Right renal cortex interstitium (tissue), 3 donors: Measurements from ENCODE around the gene ENTPD8. TPM values are rescaled to one million over a fixed set of nuclear protein-coding genes. Genes with fewer than 3 reads are reported as not detected.
"Not testable (repeated sequence)": the region's sequence is repeated elsewhere in the genome, so short reads cannot be mapped to it uniquely, and the experiment has no call there.

ENCODE experiments used
- DNase-seq, 3 donors: peaks; one replicate each; pipeline ENCODE4 v3.0.0-alpha.2; 2013; ENCODE audit warnings: low read depth in 3 of 3, low spot score in 2 of 3
- polyA plus RNA-seq, 3 donors: library from polyadenylated mRNA; unstranded; fragments of 120-200 nt; gene quantifications; one replicate each; pipeline ENCODE4 v1.2.1, GENCODE V29; 2013; ENCODE audit not compliant: insufficient read length in 3 of 3

Gene ENTPD8
- polyA plus RNA-seq, 3 donors = 0.19 to 0.34 (median 0.25) TPM

DNA sequence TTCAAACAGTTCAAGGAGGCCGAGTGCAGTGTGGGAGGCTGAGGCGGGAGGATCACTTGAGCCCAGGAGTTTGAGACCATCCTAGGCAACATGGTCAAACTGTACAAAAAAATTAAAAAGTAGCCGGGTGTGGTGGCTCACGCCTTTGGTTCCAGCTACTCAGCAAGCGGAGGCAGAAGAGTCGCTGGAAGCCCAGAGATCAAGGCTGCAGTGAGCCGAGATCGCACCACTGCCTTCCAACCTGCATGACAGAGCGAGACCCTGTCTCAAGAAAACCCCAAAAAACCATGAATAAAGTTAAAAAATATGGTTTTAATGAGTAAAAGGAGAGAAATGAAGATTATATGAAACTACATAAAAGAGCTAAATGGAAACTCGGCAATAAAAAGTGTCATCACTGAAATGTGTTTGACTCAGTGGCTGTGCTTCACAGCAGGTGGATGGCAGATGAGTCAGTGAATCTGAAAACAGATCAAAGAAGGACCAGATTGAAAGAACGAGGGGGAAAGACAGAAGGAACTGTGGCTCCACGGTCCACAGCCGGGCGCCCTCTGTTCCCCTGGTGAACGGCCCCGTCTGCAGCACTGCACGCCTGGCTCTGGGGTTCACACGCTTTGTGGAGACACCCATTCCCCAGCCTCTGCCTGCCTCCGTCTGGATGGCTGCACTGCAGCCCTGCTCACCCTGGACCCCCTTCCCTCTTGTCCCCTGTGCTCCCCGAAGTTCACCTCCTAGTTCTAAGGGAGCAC lies 43.3 kb downstream of the ENTPD8 start:
- no peak for DNase-seq

DNA sequence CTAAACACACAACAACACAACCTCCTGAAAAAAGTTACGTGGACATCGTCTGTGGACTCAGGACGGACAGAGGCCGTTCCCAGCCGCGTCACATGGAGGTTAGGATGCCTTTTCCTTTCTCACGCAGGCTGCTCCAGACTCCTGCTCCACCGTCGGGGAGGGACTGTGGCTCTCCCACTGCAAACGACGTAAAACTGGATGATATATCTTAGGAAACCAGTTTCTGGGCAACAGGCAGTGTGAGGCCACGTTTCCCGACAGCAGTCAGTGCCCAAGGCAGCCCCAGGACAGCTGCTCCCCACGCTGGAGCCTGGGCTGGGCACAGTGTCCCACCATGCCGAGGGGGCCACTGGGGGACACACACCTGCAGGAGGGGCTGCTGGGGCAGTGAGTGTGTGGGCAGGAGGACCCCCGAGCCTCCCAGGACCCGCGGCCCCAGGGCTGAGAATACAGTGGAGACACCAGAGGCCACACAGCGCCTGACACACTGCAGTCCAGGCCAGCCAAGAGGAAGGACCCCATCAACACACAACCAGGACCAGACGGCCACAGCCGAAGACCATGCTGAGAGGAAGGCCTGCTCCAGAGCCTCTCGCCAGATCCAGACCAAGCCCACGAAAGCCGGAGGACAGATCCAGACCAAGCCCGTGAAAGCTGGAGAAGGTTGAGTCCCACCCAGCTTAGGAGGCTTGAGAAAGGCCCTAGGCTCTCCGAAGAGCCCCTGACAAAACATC lies 44.4 kb downstream of the ENTPD8 start:
- DNase-seq = no peak

DNA sequence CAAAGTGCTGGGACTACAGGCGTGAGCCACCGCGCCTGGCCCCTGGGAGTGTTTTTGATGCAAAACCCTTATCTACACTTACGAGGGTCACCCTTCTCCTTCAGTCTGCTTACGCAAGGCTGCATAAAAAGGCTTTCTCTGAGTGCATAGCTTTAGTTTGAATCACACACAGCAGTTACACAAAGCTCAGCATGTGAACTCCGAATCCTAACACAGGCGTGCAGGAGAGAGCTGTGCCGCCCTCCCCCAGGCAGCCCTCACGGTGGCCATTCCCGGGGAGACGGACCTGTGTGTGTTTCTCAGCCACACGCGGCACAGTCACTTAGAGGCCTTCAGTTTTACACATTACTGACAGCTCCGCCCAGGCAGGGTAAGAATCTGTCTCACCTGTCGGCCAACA lies 44.9 kb downstream of the ENTPD8 start:
- no peak for DNase-seq

DNA sequence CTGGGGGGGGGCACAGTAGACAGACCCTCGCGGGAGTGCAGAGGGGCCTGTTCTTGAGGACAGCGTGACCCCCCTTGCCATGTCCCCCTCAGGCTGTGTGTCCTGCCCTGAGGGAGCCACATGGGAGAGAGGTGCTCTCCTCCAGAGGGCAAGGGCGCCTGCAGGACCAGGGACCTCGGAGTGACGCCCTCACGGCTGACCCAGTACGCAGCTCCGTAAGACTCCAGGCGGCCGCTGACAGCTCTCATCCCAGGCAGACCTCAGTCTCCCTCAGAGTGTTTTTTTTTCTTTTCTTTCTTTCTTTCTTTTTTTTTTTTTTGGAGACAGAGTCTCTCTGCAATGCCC lies 45.5 kb downstream of the ENTPD8 start:
- DNase-seq = no peak

DNA sequence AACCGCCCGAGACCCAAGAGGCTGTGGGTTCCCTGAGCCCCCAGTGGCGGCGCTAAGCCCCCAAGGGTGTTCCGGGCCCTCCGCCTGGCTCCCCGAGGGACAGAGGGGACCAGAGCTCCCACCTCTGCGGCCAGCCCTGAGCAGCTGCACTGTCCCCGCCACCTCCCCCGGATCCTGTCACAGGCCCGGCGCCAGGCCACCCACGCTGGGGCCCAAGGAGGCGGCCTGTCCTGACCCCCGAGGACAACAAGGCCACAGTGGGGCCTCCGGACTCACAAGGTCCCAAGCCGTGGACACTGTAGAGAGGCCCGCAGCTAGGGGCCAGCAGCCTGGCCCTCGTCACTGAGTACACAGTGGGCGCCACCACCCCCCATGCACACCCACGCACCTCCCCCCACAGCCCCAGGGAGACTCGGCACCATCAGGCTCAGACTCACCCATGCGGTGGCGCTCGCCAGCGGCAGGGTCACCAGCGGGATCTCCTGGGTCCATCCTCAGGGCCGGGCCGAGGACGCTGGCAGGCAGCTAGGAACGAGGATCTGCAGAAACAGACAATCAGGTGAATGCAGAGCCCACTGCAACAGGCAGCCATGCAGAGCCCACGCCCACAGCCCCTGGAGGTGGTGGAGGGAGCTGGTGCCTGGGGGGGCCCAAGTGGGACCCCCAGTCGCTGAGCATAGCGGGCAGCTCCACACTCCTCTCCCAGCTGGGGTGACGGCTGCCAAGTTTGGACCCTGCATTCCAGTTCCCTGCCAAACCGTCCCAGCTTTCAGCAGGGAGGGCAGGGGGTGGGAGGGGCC lies 46.1 kb downstream of the ENTPD8 start:
- no peak for DNase-seq

DNA sequence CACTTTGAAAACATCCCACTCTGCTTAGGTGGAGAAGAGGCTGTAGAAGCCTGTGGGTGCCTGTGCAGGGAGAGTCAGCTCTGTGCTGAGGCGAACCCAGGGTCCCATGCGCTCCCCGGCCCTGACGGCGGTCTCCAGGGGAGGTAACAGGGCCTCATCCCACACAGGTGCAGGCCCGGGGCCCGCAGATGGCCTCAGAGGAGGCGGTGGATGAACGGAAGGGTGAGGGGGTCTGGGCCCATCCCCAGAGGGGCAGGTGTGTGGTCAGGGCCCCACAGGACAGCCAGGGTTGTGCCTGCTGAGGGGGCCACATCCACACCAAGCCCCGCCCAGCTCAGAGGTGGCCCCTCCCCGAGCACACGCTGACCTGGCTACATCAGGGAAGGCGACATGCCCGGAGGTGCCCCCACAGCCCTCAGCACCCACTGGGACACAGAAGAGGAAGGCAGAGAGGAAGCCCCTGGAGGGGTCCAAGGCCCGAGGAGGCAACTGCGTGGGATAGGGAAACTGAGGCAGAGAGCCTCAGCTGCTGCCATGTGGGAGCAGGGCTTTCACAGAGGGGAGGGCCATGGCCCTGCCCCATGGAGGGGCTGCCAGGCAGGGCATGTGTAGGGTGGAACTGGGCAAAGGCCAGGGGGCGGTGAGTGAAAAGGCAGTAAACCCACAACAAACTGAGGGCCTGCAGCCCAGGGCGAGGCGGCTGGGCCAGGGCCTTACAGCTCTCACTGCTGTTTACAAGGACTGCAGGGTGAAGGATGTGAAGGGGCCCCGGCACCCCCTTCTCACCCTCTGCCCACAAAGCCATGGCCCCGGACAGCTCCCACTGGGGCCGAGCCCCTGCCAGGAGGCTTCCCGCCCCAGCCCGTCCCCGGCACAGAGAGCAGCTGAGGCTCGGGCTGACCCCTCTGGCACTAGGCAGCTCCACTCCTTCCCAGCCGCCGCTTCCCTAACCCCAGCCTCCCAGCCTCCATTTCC lies 47.7 kb downstream of the ENTPD8 start:
- no peak for DNase-seq

DNA sequence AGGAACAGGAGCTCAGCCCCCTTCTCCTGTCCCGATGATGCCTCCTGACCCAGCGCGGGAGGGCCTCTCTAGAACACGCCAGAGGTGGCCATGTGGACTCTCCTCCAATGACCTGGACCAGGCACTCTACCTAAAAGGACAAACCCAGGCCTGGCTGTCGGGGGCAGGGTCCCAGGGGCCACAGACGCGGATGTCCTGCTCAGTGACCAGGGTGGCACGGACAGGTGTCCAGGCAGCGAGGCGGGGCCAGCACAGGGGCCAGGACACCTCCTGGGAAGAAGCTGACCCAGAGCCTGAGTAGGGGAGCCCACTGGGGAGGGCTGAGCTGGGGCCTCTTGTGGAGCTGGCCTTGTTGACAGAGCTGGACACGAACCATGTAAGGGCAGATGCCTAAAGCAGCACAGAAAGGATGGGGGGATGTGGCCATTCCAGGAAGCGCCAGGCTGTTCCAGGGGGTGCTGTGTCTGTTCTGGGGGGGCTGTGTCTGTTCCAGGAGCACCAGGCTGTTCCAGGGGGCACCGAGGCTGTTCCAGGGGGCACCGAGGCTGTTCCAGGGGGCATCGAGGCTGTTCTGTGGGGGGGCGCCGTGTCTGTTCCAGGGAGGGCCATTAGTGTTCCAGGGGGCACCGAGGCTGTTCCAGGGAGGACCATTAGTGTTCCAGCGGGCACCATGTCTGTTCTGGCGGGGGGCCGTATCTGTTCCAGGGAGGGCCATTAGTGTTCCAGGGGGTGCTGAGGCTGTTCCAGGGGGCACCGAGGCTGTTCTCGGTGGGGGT lies 48.7 kb downstream of the ENTPD8 start:
- no peak for DNase-seq

DNA sequence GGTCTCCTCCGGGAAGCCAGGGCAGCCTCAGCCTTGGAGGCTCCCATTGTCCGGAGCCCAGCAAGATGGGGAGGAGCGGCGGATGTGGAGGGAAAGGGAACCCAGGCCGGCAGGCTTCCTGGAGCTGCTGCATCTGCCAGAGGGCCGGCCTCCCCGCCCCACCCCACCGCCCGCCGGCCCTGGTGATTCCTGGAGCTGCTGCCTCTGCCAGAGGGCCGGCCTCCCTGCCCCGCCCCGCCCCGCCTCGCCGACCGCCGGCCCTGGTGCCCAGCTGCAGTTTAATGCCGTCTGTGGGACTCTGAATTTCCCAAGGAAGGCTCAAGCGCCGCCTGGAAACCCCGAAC lies 49.8 kb downstream of the ENTPD8 start:
- no peak for DNase-seq

DNA sequence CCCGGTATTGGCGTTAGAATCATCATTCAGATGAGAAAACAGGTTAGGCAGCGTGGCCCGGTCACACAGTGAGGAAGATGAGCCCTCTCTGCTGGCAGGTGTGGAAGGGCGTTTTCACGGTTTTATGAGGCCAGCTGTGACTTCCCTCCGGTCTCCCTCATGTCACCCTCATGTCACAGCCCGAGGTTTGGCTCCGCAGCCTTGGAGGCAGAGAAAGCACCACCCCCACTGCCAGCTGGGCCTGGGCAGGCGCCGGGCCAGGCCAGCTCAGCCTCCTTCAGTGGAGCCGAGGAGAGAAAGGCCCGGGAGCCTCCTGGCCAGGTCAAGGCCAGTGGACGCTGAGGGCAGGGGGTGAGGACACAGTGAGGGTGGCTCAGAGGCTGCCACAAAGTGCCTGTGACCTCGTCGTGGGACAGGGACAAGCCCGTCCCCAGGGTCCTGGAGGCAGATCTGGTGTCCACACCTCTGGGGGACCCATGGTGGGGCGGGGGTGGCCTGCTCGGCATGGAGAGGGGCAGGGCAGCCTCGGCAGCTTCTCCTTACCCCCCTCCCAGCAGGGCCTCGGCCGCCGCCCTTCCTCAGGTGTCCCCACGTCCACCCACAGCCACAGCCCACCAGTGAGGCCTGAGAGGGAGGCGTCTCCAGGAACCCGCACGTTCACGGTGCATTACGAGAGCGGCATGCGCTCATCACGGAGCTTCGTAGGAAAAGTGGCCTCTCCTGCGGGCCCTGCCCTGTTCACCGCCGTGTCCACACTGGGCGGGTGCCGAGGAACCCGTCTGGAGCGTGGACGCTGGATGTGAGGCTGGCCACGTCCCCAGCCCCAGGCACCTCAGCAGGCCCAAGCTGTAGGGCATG lies 50.4 kb downstream of the ENTPD8 start:
- DNase-seq = no peak

DNA sequence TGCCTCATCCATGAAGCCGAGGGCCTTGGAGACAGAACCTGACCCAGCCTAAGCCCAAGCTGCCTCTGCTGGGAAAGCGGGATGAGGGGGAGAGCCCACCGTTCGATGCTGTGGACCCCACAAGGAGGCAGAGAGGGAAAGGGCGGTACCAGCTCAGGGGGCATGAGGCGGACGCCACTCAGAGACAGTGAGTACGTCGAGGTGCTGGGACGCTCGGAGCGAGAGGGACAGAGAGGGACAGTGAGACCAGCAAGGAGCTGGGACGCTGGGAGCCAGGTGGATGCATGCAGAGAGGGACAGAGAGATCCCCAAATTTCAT lies 51.8 kb downstream of the ENTPD8 start:
- DNase-seq = no peak

DNA sequence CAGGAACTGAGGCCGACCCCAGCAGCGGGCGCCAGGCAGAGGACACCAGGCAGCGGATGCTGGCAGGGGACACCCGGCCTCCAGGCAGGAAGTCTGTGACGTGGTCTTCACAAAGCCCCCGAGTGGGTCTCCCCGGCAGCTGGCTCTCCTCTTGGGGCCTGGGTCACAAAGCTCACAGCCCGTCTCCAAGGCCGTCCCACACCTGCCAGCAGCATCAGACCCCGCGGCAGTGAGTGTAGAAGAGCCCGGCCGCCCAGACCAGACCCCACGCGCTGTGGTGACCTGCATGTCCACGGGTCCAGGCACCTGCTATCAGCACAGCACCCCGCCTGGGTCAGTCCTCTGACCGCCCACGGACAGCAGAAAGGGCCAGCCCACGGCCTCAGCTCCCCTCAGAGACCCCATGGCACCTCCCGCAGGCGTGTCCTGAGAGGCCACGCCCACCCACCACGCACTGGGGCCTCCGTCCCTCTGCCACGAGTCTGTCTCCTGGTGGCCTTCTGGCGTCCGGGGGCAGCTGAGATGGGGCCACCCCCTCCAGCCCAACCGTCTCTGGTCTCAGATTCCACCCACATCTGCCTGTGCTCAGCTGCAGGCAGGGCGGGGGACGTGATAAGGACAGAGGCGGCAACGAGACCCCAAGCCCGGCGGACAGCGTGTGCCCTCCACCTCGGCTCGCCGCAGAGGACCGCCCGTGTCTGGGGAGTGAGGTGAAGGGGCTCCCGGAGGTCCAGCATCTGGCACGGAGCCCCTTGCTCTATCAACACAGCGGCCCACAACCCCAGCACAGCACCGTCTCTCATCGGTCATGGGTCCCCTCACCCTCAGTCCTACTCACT lies 52.3 kb downstream of the ENTPD8 start:
- no peak for DNase-seq

DNA sequence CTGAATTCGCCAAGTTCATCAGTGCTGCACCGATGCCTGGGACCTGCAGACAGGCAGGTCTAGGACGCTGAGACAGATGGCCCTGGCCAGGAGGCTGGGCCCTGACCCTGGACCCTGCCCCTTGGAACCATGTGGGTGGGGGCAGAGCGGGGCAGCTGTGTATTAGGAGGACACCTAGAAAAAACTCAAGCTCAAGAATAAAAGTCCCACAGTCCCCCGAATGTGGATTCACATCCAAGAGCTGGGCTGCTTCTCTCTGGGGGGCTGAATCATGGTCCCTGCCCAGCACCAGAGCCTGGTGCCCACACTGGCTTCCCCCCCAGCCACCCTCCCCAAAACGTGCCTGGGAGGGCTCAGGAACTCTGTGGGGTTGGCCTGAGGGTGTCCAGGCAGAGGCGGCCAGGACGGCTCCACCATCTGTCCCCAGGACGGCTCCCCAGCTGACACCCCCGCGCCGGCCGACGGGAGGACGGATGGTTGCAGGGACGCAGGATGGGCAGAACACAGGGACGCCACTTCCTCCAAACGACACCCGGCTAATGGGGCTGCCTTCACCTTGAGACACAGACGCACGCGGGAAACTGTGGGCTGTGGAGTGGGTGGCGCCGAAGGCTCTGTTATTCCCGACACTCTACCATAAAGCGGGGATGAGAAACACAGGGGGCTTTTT lies 53.1 kb downstream of the ENTPD8 start:
- no peak for DNase-seq

DNA sequence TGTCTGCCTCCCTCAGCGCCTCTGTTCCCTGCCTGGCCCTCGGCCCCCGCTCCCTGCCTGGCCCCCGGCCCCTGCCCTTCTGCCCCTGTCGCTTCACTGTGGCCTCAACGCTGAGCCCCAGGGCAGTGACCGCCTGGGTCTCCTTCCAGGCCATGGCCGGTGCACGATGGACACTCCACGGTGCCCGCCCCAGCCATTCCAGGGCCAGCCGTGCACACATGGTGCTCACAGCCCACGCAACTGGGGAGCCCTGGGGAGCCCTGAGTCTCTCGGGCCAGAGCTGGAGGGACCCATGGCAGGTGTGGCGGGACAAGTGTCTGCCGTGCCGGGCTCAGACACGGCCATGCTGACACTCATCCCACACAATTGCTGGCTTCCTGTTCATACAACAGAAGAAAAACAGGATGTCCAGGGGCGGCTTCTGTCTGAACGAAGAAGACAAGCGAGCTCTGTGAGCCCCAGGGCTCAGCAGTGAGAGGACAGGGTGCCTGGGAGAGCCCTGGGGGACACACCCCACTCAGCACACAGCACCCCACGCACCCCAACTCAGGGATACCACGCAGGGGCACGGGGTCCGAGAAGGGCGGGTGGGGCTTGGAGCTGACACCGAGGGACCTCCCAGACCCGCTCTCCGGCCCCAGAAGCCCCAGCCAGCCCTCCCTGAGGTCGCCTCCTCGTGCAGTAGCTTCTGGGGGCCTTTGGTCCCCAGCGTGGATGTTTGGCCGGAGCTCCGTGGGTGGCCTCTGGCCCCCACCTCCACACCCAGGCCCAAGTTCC lies 53.9 kb downstream of the ENTPD8 start:
- no peak for DNase-seq

DNA sequence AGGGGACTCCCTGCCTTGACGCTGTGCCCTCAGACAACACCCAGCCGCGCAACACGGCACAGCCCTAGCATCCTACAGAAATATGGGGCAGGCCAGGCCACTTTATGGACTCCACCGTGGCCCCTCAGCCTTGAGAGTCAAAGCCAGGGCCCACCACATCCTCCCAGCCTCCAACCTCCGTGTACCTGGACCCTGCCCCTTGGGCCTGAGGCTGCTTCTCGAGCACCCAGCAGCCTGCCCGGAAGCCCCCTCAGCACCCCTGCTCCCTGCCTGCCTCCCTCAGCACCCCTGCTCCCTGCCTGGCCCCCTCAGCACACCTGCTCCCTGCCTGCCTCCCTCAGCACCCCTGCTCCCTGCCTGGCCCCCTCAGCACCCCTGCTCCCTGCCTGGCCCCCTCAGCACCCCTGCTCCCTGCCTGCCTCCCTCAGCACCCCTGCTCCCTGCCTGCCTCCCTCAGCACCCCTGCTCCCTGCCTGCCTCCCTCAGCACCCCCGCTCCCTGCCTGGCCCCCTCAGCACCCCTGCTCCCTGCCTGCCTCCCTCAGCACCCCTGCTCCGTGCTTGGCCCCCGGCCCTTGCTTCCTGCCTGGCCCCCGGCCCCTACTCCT lies 54.5 kb downstream of the ENTPD8 start:
- DNase-seq = not testable (repeated sequence)

DNA sequence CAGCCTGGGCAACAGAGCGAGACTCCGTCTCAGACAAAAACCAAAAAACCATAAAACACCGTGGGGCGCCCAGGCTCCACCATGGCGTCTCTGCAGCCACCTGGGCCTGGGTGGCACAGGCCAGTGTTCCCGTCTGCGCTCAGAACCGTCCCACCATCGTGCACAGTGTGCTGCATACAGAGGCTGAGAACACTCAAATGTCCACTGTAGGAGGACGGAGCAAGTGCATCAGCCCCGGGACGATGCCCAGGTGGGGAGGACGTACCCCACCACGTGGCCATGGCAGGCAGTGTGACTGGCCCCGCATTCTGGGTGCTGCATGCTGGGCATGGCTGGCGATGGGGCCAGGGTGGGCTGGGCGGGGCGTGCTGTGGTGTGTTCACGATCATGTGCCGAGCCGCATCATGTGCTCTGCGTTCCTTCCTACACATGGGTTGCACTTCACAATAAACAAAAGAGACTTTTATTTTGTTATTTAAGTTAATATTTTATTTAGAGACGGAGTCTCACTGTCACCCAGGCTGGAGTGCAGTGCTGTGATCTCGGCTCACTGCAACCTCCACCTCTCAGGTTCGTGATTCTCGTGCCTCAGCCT lies 56.0 kb downstream of the ENTPD8 start:
- no peak for DNase-seq
